Sigmoid colon (tissue), 7 donors: Measurements from ENCODE around the gene PTCD1. TPM values are rescaled to one million over a fixed set of nuclear protein-coding genes. Genes with fewer than 3 reads are reported as not detected.

ENCODE experiments used
- DNase-seq: peaks from one replicate; pipeline ENCODE4 v3.0.0-alpha.2; 2019
- H3K27ac ChIP-seq, 4 donors: fragments of 200-600 bp; sonication (generic); one replicate each; pipeline ENCODE4 v1.5.1; 2016 to 2019; ENCODE audit warnings: mild to moderate bottlenecking in 1 of 4
- H3K27me3 ChIP-seq, 3 donors: fragments of 200-600 bp; sonication (generic); one replicate each; pipeline ENCODE4 v1.5.1; 2019; ENCODE audit warnings: mild to moderate bottlenecking in 1 of 3
- H3K36me3 ChIP-seq, 4 donors: fragments of 200-600 bp; sonication (generic); one replicate each; pipeline ENCODE4 v1.5.1; 2016 to 2019
- H3K4me1 ChIP-seq, 4 donors: fragments of 200-600 bp; sonication (generic); one replicate each; pipeline ENCODE4 v1.5.1; 2017 to 2019
- H3K4me3 ChIP-seq, 4 donors: fragments of 200-600 bp; sonication (generic); one replicate each; pipeline ENCODE4 v1.5.1; 2017 to 2019; ENCODE audit warnings: mild to moderate bottlenecking in 2 of 4, moderate library complexity in 1 of 4
- H3K9me3 ChIP-seq, 4 donors: fragments of 200-600 bp in 3 of 4; sonication (generic) in 3 of 4; one replicate each; pipeline versions ENCODE4 v1.5.1 to v1.6.1; 2013 to 2019
- CTCF ChIP-seq, 4 experiments: fragments of 450-650 bp in 3 of 4; fragments of 200-600 bp in 1 of 4; IDR thresholded peaks; one replicate each; pipeline ENCODE4 v1.5.1; 2016 to 2019; ENCODE audit warnings: antibody characterized with exemption in 4 of 4, mild to moderate bottlenecking in 3 of 4, moderate library complexity in 2 of 4
- EP300 ChIP-seq, 4 donors: sonication (generic); formaldehyde crosslinking; IDR thresholded peaks; one replicate each; pipeline ENCODE4 v1.6.1; 2017; ENCODE audit warnings: antibody characterized with exemption in 4 of 4
- POLR2A ChIP-seq, 2 donors: fragments of 450-650 bp; IDR thresholded peaks; one replicate each; pipeline ENCODE4 v1.6.1; 2016; ENCODE audit warnings: antibody characterized with exemption in 2 of 2, mild to moderate bottlenecking in 2 of 2, moderate library complexity in 2 of 2
- POLR2AphosphoS5 ChIP-seq, 4 donors: sonication (generic); formaldehyde crosslinking; IDR thresholded peaks; one replicate each; pipeline ENCODE4 v1.6.1; 2017; ENCODE audit warnings: antibody characterized with exemption in 4 of 4
- WGBS, 2 donors: extraction: QIAGEN DNeasy Blood & Tissue Kit; methylation state at CpG; one replicate each; pipeline ENCODE4 v1.1.7; 2013; 5-methylcytosine and 5-hydroxymethylcytosine counted together
- intact Hi-C: fragments of 100-400 bp; cut with DNase I; formaldehyde crosslinking; loops from one replicate; pipeline ENCODE4 v1.15.1; 2023
- polyA plus RNA-seq, 3 donors: library from polyadenylated mRNA; stranded (reverse); fragments of 200-250 nt; gene quantifications; one replicate each; pipeline ENCODE4 v1.2.3, GENCODE V29; 2013
- total RNA-seq, 4 donors: library from RNA; depleted of rRNA; stranded (reverse); fragments of >200 nt; gene quantifications; one replicate each; pipeline ENCODE4 v1.1.0, GENCODE V29; 2016
- donor health status: healthy with polysubstance abuse.
- donor health status: Bipolar disorder and iron deficiency.
- donor health status: healthy.

The PTCD1 gene
- total and polyA plus RNA-seq, 7 donors, result 1.2 to 6.4 (median 5.3) TPM

GRCh38 chr7:99461221-99461620 is 22.6 kb upstream of the PTCD1 start:
- no peaks in the 10 kb centered on the region for H3K27me3 ChIP-seq
- intact Hi-C loops, result no loop called here
- no peak overlapping the region for H3K4me3 ChIP-seq
- H3K9me3 ChIP-seq, result no peaks in the 10 kb centered on the region
- H3K27ac ChIP-seq, result no peak overlapping the region
- no peak for DNase-seq
- H3K4me1 ChIP-seq, result peaks cover 0 to 60% (median 37%) of the 10 kb centered on the region in 4 donors
- TF ChIP-seq POLR2A (IDR thresholded peaks at IDR 0.05) (no peak), CTCF (IDR thresholded peaks at IDR 0.05) (no peak), EP300 (IDR thresholded peaks at IDR 0.05) (no peak)
- 92 to 93% methylated on average over 2 of the region's 2 CpGs for WGBS, 2 donors
- peaks cover 5 to 47% (median 27%) of the 10 kb centered on the region in 4 donors for H3K36me3 ChIP-seq

DNA sequence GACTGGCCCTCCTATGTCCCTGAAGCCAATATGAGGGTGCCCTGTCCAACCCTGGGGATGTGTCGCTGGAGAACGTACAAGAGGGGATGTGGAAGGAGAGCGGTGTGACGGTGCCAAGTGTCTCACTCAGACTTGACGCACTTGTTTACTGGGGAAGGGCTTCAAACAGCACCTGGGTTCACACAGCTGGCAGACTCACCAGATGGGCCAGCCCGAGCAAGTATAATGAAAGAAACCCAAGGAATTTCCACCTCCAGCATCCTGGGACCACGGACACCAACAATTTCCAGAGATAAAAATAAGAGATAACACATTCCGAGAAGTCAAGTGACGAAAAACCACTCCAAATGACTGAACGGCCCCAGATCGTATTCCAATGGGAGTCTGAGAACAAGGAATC is 22.1 kb upstream of the PTCD1 start:
- peaks cover 0 to 58% (median 36%) of the 10 kb centered on the region in 4 donors for H3K4me1 ChIP-seq
- 89 to 91% methylated on average over 11 of the region's 11 CpGs for WGBS, 2 donors
- intact Hi-C loops, result no loop called here

DNA sequence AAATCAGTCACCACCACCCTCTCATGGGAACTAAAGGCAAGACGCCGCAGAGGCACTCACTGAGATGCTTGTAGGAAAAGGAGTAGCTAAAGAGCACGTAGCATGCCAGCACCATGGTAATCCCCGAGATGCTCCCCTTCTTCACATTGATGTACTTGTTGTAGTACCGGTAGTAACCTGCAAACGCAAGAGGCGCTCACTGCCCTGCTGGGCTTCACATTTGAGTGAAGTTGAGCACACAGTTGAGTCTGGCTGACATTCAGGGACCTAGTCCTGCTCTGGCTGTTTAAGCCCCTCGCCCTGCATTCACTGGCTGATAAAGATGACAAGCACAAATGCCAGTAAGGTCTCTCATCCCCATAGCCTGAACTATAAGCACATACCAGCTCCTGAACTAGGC is 20.5 kb upstream of the PTCD1 start:
- intact Hi-C loops, result no loop called here
- H3K27ac ChIP-seq, result no peak overlapping the region

More for the DNA sequence above, 22.1 kb upstream of the PTCD1 start:
- no peaks in the 10 kb centered on the region for H3K27me3 ChIP-seq
- no peak for TF ChIP-seq EP300 (IDR thresholded peaks at IDR 0.05)
- no peak for TF ChIP-seq POLR2A (IDR thresholded peaks at IDR 0.05)
- no peak for TF ChIP-seq POLR2AphosphoS5 (IDR thresholded peaks at IDR 0.05)
- TF ChIP-seq CTCF (IDR thresholded peaks at IDR 0.05), result no peak
- no peak for DNase-seq
- H3K27ac ChIP-seq, result no peak overlapping the region
- H3K9me3 ChIP-seq, result no peaks in the 10 kb centered on the region
- H3K4me3 ChIP-seq, result no peak overlapping the region
- peaks cover 5 to 52% (median 29%) of the 10 kb centered on the region in 4 donors for H3K36me3 ChIP-seq

DNA sequence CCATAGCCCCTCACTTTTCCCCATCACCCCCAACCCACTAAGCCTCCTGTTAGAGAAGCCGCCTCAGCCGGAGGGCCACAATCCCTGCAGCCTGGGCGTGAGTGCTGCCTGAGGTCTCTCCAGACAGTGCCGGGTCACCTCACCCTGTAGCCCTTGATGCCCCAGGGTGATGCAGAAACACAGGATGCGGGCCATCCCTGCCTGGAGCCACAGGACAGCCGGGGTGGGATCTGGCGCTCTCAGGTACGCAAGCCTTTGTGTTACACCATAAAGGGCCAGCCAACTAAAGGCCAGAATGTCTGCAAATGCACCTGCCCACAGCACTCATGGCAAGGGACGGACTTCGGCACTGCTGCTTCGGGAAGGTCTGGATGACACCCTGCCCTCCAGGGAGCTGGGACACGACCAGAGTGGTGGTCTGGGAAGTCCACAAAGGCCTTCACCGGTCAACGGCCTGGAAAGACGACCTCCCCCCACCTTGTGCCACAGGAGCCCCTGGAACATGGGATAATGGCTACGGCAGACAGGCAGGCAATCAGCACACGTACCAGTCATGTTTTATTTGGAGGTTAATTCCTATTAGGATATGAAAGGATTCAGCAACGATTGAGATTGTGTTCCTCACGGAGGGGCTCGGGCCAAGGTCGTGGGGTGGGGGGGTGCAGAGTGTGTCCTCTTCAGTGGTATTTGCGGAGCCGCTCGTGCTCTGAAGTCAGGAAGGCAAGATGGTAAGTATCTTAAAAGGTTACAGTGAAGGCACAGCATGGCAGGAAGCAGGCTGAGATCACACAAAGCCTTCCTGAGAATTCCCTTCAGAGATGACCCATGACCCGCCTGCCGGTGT is 19.3 kb upstream of the PTCD1 start:
- peaks cover 0 to 31% (median 10%) of the 10 kb centered on the region in 4 donors for H3K4me1 ChIP-seq
- WGBS, 2 donors, result 87 to 89% methylated on average over 26 of the region's 26 CpGs
- peaks cover 9 to 76% (median 39%) of the 10 kb centered on the region in 4 donors for H3K36me3 ChIP-seq
- no peak overlapping the region for H3K27ac ChIP-seq
- TF ChIP-seq EP300 (IDR thresholded peaks at IDR 0.05) (no peak), CTCF (IDR thresholded peaks at IDR 0.05) (no peak), POLR2A (IDR thresholded peaks at IDR 0.05) (no peak), POLR2AphosphoS5 (IDR thresholded peaks at IDR 0.05) (no peak)
- no peaks in the 10 kb centered on the region for H3K27me3 ChIP-seq
- no peak overlapping the region for H3K4me3 ChIP-seq
- H3K9me3 ChIP-seq, result no peaks in the 10 kb centered on the region
- no peak for DNase-seq
- intact Hi-C loops, result no loop called here

More for the DNA sequence above, 20.5 kb upstream of the PTCD1 start:
- DNase-seq, result no peak
- H3K4me1 ChIP-seq, result peaks cover 0 to 43% (median 21%) of the 10 kb centered on the region in 4 donors
- no peak for TF ChIP-seq POLR2AphosphoS5 (IDR thresholded peaks at IDR 0.05)
- no peak for TF ChIP-seq CTCF (IDR thresholded peaks at IDR 0.05)
- TF ChIP-seq POLR2A (IDR thresholded peaks at IDR 0.05), result no peak
- no peak for TF ChIP-seq EP300 (IDR thresholded peaks at IDR 0.05)
- H3K4me3 ChIP-seq, result no peak overlapping the region
- WGBS, 2 donors, result 90 to 92% methylated on average over 8 of the region's 8 CpGs
- no peaks in the 10 kb centered on the region for H3K9me3 ChIP-seq
- peaks cover 5 to 68% (median 36%) of the 10 kb centered on the region in 4 donors for H3K36me3 ChIP-seq
- H3K27me3 ChIP-seq, result no peaks in the 10 kb centered on the region
